PFSK-1 (cell line): Measurements from ENCODE around the gene TBC1D24. TPM values are rescaled to one million over a fixed set of nuclear protein-coding genes. Genes with fewer than 3 reads are reported as not detected.
A peak's percentile ranks its signal among the peaks of the same experiment; 100 is the strongest.

Source experiments
- FOXP2 ChIP-seq: optimal IDR thresholded peaks from 2 replicates; pipeline ENCODE3; 2011; ENCODE audit warnings: borderline replicate concordance, control low read depth, inconsistent platforms; ENCODE audit not compliant: insufficient read depth; ENCODE audit errors: extremely low read length, extremely low read depth
- POLR2AphosphoS5 ChIP-seq: IDR thresholded peaks from 2 replicates; pipeline ENCODE4 v1.6.1; 2012; ENCODE audit warnings: low read depth, mild to moderate bottlenecking, control low read depth, low read length, moderate library complexity
- SIN3A ChIP-seq: IDR thresholded peaks from 2 replicates; pipeline ENCODE4 v1.6.1; 2012; ENCODE audit warnings: mild to moderate bottlenecking, low read length, moderate library complexity, borderline replicate concordance; ENCODE audit not compliant: insufficient read depth
- TAF1 ChIP-seq: IDR thresholded peaks from 2 replicates; pipeline ENCODE4 v1.6.1; 2012; ENCODE audit warnings: low read length, control low read depth, borderline replicate concordance; ENCODE audit not compliant: insufficient read depth
- polyA plus RNA-seq: library from polyadenylated mRNA; unstranded; fragments of >200 nt; gene quantifications from one replicate; pipeline ENCODE4 v1.2.1, GENCODE V29; 2012; ENCODE audit warnings: low read depth, missing spikeins; ENCODE audit not compliant: insufficient read length
- TF ChIP-seq, protein P1 (sequence below), 2 experiments: IDR thresholded peaks; 2 replicates each; pipeline versions ENCODE4 v1.6.1 to v1.8.0; 2011 to 2012; ENCODE audit warnings: low read depth in 2 of 2, low read length in 2 of 2, control low read depth in 1 of 2, inconsistent platforms in 1 of 2, mild to moderate bottlenecking in 1 of 2, moderate library complexity in 1 of 2; ENCODE audit not compliant: insufficient read depth in 1 of 2

The TBC1D24 gene
- 10.8 TPM for polyA plus RNA-seq

DNA sequence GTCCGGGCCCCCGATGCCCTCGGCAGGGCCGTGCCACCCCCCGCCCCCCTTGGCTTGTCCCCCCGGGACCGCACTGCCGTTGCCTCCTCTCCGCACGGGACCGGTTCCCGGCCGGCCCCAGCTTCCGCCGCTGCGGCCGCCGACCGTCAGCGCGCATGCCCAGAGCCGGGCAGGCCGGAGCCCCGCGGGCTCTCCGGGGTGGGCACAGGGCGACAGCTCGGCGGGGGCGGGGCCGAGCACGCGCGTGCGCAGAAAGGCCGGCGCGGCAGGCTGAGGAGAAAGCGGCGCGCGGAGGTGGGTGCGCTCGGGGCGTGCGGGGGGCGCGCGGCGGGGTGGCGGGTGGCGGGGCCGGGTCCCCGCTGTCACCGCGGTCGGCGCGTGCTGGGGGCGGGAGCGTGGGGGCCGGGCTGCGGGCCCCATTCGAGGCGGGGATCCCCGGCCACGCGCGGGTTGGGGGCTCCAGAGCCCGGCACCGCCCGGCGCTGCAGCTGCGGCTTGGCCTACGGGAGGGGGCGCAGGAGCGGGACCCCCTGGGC is at the start of gene TBC1D24:
TSS of gene TBC1D24 (plus strand) at position 251 of the 536 bp plus-strand sequence. CDS start 21,022 bp downstream, outside the sequence.
- 0 out of 2 replicates have a peak, but pooled peaks have one; percentile 53 for TF ChIP-seq SIN3A
- peak; percentile 60; the same call in 1 of the 2 replicates for TF ChIP-seq POLR2AphosphoS5
- peak; percentile 58 for TF ChIP-seq FOXP2
- TF ChIP-seq, protein P1, sequence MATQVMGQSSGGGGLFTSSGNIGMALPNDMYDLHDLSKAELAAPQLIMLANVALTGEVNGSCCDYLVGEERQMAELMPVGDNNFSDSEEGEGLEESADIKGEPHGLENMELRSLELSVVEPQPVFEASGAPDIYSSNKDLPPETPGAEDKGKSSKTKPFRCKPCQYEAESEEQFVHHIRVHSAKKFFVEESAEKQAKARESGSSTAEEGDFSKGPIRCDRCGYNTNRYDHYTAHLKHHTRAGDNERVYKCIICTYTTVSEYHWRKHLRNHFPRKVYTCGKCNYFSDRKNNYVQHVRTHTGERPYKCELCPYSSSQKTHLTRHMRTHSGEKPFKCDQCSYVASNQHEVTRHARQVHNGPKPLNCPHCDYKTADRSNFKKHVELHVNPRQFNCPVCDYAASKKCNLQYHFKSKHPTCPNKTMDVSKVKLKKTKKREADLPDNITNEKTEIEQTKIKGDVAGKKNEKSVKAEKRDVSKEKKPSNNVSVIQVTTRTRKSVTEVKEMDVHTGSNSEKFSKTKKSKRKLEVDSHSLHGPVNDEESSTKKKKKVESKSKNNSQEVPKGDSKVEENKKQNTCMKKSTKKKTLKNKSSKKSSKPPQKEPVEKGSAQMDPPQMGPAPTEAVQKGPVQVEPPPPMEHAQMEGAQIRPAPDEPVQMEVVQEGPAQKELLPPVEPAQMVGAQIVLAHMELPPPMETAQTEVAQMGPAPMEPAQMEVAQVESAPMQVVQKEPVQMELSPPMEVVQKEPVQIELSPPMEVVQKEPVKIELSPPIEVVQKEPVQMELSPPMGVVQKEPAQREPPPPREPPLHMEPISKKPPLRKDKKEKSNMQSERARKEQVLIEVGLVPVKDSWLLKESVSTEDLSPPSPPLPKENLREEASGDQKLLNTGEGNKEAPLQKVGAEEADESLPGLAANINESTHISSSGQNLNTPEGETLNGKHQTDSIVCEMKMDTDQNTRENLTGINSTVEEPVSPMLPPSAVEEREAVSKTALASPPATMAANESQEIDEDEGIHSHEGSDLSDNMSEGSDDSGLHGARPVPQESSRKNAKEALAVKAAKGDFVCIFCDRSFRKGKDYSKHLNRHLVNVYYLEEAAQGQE (IDR thresholded peaks at IDR 0.05; ENCODE audit: insufficient read depth in 1 of 2, low read depth in 2 of 2, low read length in 2 of 2) = no peak
- TF ChIP-seq TAF1 = peak; percentile 34; the same call in 1 of the 2 replicates

DNA sequence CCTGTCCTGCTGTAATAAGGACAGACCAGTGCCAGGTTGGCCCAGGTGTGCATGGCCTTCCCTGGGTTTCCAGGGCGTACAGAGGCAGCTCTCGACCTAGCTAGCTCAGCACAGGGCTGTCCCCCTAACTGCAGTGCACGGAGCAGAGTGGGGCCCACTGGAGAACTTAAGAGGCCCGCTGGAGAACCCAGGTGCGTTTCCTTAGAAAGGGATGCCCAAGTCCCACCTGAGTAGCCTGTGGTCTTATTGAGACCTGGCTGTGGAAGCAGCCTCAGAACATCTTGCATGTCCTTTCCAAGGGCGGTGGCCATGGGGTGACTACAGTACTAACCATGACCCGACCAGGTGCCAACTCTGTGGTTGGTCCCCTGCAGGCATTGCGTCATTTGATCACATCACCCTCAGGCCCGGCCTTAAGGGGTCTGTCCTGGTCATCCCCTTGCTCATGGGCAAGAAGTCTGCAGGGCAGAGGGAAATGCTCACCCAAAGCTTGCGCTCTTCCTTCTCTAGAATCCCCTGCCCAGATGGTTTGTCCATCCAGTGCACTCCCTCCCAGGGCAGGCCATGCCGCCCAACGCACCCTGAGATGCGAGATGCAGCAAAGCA is 49.0 kb upstream of the TBC1D24 start:
- no peak for TF ChIP-seq POLR2AphosphoS5

DNA sequence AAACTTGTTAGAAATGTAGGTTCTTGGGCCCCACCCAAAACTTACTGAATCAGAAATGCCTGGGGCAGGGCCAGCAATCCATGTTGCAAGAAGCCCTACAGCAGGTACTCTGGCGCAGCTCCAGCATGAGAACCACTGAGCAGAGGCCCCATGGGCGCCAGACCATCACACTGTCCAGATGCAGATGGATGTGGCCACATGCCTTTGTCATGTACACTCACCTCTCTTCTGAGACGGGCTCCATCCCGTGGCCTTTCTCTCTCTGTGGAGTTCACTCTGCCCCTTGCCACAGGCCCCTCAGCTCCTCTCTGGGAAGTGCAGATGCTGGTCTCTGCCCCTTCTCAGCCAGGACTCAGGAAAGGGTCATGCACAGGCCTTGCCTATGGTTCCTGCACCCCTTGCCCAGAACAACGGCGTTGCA is 48.0 kb upstream of the TBC1D24 start:
- TF ChIP-seq FOXP2 = no peak
- no peak for TF ChIP-seq SIN3A
- TF ChIP-seq, protein P1 (IDR thresholded peaks at IDR 0.05; ENCODE audit: insufficient read depth in 1 of 2, low read depth in 2 of 2, low read length in 2 of 2) = no peak

DNA sequence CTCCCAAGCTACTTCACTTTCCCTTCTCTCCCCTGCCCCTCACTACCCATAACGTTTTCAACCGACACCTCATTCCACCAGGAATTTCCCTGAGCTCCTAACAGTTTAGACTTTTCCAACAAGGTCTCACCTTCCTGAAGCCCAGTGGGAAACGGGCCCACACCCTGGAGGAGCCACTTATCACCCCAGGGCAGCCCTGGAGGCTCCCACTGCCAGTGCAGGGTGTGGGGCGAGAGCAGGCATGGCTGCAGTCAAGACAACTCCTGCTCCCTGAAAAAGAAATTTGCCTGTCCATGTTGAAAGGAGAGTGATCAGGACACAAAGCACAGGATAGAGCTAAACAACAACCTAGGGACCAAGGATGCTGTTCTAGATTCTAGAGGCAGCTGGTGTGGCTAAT is 47.4 kb upstream of the TBC1D24 start:
- TF ChIP-seq TAF1 = no peak
- TF ChIP-seq SIN3A = no peak
- no peak for TF ChIP-seq POLR2AphosphoS5
- TF ChIP-seq, protein P1 (IDR thresholded peaks at IDR 0.05; ENCODE audit: insufficient read depth in 1 of 2, low read depth in 2 of 2, low read length in 2 of 2) = no peak
- no peak for TF ChIP-seq FOXP2

DNA sequence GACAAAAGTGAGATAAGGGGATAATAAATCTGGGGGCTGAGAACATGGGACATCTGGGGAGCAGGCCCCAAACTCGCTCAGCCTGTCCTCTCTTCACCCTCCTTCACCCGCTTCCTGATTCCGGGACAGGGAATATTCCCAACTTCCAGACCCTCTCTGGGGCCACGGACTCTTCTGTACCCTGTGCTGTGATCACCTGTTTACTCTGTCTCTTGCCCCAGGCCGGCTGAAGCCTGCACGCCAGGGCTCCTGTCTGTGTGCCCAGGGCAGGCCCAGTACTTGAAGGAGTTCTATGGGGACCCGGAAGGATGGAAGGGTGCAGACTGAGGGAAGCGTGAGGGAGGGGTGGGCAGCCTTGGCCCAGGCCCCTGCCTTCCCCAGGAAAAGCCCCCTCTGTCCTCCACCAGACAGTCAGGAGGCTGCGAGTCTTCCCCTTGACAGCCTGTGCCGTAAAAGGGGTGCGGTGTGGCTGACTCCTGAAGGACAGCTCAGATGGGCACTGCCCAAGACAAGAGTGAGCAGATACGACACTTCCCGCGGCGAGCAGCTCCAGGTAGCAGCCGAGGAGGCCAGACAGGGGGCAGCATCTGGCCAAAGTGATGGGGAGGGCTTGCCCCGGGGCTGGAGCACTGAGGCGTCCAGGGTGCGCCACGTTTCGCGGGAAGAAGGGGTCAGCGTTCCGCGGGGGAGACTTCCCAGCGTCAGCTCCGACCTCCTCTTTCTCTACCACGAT is 46.7 kb upstream of the TBC1D24 start:
- TF ChIP-seq SIN3A (no peak), POLR2AphosphoS5 (no peak), TAF1 (no peak), FOXP2 (no peak)
- TF ChIP-seq, protein P1 (IDR thresholded peaks at IDR 0.05; ENCODE audit: insufficient read depth in 1 of 2, low read depth in 2 of 2, low read length in 2 of 2) = no peak
